Mesodermal cell (in vitro differentiated cells): ENCODE measurements around the gene RAB19.

ENCODE experiments used
- H3K27ac ChIP-seq: 2 replicates; pipeline ENCODE4 v1.7.0; 2013; ENCODE audit warnings: mild to moderate bottlenecking, low read depth, low read length, moderate library complexity; ENCODE audit not compliant: severe bottlenecking
- H3K36me3 ChIP-seq: 2 replicates; pipeline ENCODE4 v1.7.1; 2013; ENCODE audit warnings: mild to moderate bottlenecking, low read length, moderate library complexity; ENCODE audit not compliant: control insufficient read depth, insufficient read depth
- H3K4me1 ChIP-seq: one replicate; pipeline ENCODE4 v1.7.1; 2013; ENCODE audit warnings: mild to moderate bottlenecking, low read length; ENCODE audit not compliant: insufficient read depth, control insufficient read depth, poor library complexity, severe bottlenecking
- H3K4me3 ChIP-seq: 2 replicates; pipeline ENCODE4 v1.7.0; 2013; ENCODE audit warnings: low read length, control low read depth, mild to moderate bottlenecking; ENCODE audit not compliant: insufficient read depth, poor library complexity, severe bottlenecking; ENCODE audit errors: extremely low read depth
- H3K9me3 ChIP-seq: 2 replicates; pipeline ENCODE4 v1.7.1; 2013; ENCODE audit warnings: mild to moderate bottlenecking, low read length, moderate library complexity; ENCODE audit not compliant: control insufficient read depth
- WGBS, 2 experiments: methylation state at CpG; one replicate each; pipeline ENCODE4 v1.1.5; 2013; ENCODE audit warnings: missing lambda C conversion rate in 2 of 2; ENCODE audit not compliant: insufficient coverage in 2 of 2; 5-methylcytosine and 5-hydroxymethylcytosine counted together

The RAB19 gene

DNA sequence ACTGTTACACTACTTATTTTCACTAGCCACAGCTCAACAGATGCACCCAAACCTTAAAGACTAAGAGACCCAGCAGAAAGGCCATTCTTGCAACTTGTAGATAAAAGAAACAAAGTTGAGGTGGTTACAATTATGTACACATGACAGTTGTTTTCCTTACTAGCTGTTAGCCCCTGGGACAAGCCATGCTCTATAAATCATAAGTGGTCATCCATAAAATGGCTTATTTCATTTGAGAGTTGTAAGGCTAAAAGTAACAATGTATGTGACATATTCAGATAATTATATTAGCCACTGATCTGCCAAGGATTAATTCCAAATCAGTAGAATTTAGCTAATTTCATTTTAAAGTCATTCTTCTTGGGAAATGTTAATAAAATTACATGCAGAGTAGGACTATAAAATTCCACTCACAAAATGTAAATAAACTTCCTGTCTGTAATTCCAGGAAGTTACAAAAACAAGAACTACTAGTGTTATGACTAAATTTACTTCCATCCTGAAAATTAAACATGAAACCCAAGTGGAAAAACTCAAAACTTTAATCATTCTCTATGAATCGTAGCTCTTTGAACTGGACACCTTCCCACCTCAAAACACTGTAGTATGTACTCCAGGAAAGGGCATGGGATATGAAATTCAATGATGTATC lies 18.8 kb upstream of the RAB19 start:
- Histone ChIP-seq H3K27ac (no peak overlapping the region), H3K9me3 (no peaks in the 10 kb centered on the region), H3K4me3 (no peak overlapping the region), H3K36me3 (peaks cover 36% of the 10 kb centered on the region), H3K4me1 (no peaks in the 10 kb centered on the region)
- no CpG with 5 or more reads among the region's 1 CpG for WGBS, 2 experiments

DNA sequence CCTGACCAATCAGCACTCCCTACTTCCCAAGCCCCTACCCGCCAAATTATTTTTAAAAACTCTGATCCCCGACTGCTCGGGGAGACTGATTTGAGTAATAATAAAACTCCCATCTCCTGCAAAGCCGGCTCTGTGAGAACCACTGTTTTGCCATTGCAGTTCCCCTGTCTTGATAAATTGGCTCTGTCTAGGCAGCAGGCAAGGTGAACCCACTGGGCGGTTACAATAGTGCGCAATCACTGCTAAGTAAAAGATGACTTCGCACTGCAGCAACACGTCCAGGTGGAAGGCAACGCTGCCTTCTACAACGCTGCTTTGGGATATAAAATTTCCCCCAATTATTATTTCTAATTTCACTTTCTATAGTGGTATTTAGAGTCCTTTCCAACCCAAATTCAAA lies 14.4 kb upstream of the RAB19 start:
- no peaks in the 10 kb centered on the region for H3K9me3 ChIP-seq
- no peak overlapping the region for H3K27ac ChIP-seq
- 90 to 95% methylated on average over 5 to 8 of the region's 10 CpGs for WGBS, 2 experiments
- no peak overlapping the region for H3K4me3 ChIP-seq
- peaks cover 26% of the 10 kb centered on the region for H3K36me3 ChIP-seq
- peaks cover 4% of the 10 kb centered on the region for H3K4me1 ChIP-seq

DNA sequence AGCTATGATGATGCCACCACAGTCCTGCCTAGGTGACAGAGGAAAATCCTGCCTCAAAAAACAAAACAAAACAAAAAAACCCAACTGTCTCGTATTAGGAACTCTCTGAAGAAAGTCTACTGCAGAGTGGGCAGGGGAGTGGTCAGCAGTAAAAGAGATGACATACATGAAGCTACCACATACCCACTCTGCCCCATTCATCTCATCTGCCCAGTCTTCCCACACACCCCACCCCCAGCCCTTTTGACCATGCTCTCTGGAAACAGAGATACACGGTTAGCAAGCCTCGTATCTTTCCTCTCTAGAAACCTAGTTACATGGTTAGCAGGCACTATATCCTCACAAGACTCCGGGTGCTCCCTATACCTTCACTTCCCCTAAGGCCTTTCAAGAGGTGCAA lies 13.8 kb upstream of the RAB19 start:
- Histone ChIP-seq H3K4me3 (no peak overlapping the region), H3K9me3 (no peaks in the 10 kb centered on the region), H3K27ac (no peak overlapping the region), H3K4me1 (peaks cover 4% of the 10 kb centered on the region), H3K36me3 (peaks cover 26% of the 10 kb centered on the region)
- 91 to 93% methylated on average over 3 of the region's 4 CpGs for WGBS, 2 experiments

DNA sequence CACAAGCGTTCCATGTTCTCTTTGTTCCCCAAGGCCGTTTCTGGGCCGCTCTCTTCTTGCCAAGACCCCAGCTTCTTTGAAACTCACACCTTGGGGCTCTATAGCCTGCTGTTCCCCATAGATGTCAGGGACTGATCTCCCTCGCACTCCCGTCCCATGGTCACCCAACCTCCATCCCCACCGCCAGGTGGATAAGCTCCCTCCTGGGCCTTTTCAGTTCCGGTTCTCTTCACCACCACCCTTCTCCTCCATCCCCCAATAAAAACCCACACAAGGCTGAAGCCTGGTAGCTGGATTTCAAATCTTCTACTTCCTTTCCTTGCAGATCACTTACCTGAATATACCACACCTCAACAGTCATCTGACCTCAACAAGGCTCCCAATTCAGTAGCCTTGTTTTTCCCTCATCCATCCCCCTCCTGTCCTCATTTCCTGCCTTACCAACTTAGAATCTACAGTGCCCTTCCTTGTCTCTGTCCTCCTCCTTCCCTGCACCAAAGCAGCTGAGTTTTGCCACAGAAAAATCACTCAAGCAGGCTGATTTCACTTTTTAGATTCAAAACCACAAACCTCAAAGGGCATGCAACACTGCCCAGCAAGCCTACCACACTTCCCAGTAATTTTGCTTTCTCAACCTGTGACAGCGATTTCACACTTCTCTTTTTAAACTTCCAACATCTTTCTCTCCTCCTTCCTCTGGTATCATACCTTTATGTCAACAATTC lies 13.2 kb upstream of the RAB19 start:
- Histone ChIP-seq H3K36me3 (peaks cover 26% of the 10 kb centered on the region), H3K27ac (no peak overlapping the region), H3K4me3 (no peak overlapping the region), H3K4me1 (peaks cover 4% of the 10 kb centered on the region), H3K9me3 (no peaks in the 10 kb centered on the region)
- 95 to 99% methylated on average over 6 to 8 of the region's 8 CpGs for WGBS, 2 experiments

DNA sequence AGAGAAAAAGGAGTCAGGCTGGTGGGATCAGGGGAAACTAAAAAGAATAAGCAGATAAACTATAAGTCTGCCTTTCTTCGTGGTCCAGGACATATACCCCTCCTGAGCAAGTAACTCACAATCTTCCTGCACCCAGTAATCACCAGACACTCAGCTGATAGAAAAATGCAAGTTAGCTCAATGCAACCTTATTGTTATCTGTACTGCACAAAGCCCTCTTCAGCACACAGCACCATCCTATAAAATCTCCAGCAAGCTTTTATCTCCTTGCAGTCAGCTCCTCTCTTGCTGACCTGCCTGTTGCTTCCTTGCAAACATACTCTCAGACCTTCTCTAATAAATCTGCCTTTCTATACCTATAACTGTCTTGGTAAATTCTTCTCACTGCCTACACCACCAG lies 12.2 kb upstream of the RAB19 start:
- H3K4me1 ChIP-seq, result peaks cover 4% of the 10 kb centered on the region
- H3K27ac ChIP-seq, result no peak overlapping the region
- H3K36me3 ChIP-seq, result peaks cover 19% of the 10 kb centered on the region
- H3K9me3 ChIP-seq, result no peaks in the 10 kb centered on the region
- H3K4me3 ChIP-seq, result no peak overlapping the region
- WGBS, 2 experiments, result 89% methylated on average over 1 of the region's 1 CpG; no CpG with 5 or more reads in 1 of the 2 experiments

DNA sequence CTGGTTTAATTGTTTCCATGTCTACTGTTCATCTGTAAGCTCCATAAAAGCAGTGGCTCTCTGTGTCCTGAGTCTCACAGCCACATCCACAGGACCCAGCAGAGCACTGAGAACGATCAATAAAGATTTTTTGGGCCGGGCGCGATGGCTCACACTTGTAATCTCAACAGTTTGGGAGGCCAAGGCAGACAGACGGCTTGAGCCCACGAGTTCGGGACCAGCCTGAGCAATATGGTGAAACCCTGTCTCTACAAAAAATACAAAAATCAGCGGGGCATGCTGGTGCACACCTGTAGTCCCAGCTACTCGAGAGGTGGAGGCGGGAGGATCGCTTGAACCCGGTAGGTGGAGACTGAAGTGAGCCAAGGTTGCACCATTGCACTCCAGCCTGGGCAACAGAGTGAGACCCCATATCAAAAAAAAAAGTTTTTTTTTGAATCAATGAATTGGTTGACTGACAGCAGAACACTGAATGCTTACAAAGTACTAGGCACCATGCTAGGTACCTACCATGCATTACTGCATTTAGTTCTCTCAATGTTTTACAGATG lies 10.0 kb upstream of the RAB19 start:
- H3K27ac ChIP-seq, result no peak overlapping the region
- 94% methylated on average over 11 to 12 of the region's 12 CpGs for WGBS, 2 experiments

DNA sequence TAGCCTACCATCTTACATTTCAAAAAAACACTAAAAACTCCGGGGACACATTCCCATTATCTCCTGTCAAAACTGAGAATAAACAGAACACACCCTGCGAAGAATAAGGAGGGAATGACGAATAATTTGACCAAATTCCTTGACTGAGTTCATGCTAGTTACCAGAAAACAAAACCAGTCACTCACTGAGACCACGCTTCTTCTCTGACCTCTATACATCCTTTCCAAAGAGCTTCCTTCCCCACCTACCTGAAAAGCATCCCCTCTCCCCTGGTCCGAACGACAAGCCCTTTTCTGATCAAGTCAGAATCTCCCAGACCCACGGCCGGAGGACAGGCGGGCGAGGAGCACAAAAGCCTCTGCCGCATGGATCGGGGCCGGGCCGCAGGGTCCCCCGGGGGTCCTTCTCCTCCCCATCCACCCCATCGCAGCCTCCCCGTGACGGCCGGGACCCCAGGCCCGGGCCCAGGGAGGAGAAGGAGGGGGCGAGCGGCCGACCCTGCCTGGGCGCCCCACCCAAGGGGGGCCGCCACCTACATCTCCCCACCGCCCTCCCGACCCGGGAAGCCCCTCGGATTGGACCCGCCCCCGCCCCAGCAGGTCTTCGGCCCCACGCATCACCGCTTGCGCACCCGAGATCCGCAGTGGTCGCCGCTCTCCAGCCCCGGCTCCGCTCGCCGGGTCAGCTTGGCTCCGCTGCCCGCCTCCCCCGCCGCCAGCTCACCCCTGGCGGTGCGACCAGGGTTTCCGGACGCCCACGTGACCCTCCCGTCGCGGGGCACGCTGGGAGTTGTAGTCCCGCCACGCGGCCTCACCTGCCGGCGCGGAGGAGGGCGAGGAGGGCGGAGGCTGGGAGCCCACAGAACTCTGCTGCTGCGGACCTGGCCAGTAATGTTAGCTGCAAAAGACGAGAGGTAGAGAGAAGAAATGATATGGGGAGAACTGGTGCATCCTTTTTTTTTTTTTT lies 5.8 kb upstream of the RAB19 start, which contains the start of gene SLC37A3:
TSS of gene SLC37A3 (minus strand) at position 747 of the 967 bp plus-strand sequence. CDS start 16,004 bp downstream, outside the sequence.
- H3K27ac ChIP-seq, result peak within 1 kb of the TSS; percentile 97
- H3K9me3 ChIP-seq, result no peaks in the 10 kb centered on the region
- H3K4me1 ChIP-seq, result no peaks in the 10 kb centered on the region
- H3K36me3 ChIP-seq, result peaks cover 11% of the 10 kb centered on the region
- 0 to 2% methylated on average over 29 to 43 of the region's 66 CpGs for WGBS, 2 experiments
- peak within 1 kb of the TSS; percentile 89 for H3K4me3 ChIP-seq

More for the DNA sequence above, 10.0 kb upstream of the RAB19 start:
- peaks cover 4% of the 10 kb centered on the region for H3K4me1 ChIP-seq
- H3K36me3 ChIP-seq, result peaks cover 17% of the 10 kb centered on the region
- H3K4me3 ChIP-seq, result no peak overlapping the region
- H3K9me3 ChIP-seq, result no peaks in the 10 kb centered on the region

DNA sequence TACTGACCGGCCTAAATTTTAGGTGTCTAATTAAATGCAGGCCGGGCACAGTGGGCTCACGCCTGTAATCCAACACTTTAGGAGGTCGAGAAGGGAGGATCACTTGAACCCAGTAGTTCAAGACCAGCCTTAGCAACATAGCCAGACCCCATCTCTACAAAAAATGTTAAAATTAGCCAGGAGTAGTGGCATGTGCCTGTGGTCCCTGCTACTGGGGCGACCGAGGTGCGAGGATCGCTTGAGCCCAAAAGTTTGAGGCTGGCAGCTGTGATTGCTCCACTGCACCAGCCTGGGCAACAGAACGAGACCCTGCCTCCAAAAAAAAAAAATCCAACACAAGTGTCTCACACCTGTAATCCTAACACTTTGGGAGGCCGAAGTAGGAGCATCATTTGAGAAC lies 5.0 kb upstream of the RAB19 start:
- Histone ChIP-seq H3K4me3 (peak overlapping the region; percentile 89), H3K4me1 (no peaks in the 10 kb centered on the region), H3K36me3 (peaks cover 4% of the 10 kb centered on the region), H3K27ac (no peak overlapping the region), H3K9me3 (no peaks in the 10 kb centered on the region)
- WGBS, 2 experiments, result 81 to 82% methylated on average over 8 to 9 of the region's 10 CpGs

DNA sequence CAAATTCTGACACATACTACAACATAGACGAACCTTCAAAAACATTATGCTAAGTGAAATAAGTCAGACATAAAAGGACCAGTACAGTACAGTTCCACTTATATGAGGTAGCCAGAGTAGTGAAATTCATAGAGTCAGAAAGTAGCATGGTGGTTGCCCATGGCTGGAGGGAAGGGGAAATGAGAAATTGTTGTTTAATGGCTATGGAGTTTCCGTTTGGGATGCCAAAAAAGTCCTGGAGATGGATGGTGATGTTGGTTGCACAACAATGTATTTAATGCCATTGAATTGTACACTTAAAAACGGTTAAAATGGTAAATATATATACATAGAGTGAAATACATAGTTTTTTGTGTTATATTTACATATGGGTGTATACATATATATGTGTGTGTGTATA lies 3.5 kb upstream of the RAB19 start:
- peaks cover 8% of the 10 kb centered on the region for H3K4me1 ChIP-seq
- H3K9me3 ChIP-seq, result no peaks in the 10 kb centered on the region
- 83% methylated on average over 1 of the region's 3 CpGs; no CpG with 5 or more reads in 1 of the 2 experiments for WGBS, 2 experiments
- H3K36me3 ChIP-seq, result no peaks in the 10 kb centered on the region
- H3K27ac ChIP-seq, result no peak overlapping the region
- H3K4me3 ChIP-seq, result no peak overlapping the region

DNA sequence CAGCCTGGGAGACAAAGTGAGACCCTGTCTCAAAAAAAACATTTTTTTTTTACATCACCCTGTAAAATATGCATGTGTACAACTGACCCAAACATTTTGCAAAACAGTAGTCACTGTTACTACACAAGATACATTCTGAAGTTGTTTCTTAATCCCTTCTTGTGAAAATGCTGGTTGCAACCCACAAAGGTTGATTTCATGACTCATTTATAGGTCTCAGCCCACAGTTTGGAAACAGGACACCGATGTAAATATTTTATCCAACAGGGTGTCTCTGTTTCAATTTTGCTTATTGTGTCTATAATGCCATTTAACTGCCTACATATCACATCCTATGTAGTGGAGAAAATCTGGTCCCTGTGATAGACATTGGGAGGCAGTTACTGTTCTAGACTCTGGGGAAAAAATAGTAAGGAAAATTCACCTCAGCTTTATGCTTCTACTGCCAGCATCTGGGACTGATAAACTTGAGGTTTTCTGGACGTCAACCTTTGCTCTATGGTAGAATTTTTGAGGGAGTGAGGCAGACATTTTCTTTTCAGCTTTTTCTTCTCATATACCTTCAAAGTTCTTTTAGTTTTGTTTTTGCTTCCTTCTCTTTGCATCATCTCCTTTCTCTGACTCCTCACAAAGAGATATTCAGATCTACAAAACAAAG lies 1.6 kb upstream of the RAB19 start:
- no peak overlapping the region for H3K27ac ChIP-seq
- peaks cover 8% of the 10 kb centered on the region for H3K4me1 ChIP-seq
- H3K9me3 ChIP-seq, result no peaks in the 10 kb centered on the region
- WGBS, 2 experiments, result no CpG with 5 or more reads among the region's 2 CpGs
- H3K36me3 ChIP-seq, result no peaks in the 10 kb centered on the region
- H3K4me3 ChIP-seq, result no peak overlapping the region
